GM18505 (cell line): ENCODE results near the gene NHERF1.

Experiments used
- ATAC-seq: cut with Tn5 transposase; IDR thresholded peaks from one replicate; pipeline ENCODE4 v1.9.1; 2021; ENCODE audit not compliant: unreplicated experiment
- POLR2A ChIP-seq: IDR thresholded peaks from 4 replicates; pipeline ENCODE4 v1.6.1; 2011; ENCODE audit warnings: borderline replicate concordance; ENCODE audit not compliant: insufficient read depth, insufficient read length; ENCODE audit errors: extremely low read depth

NHERF1 gene

GRCh38 chr17:74770498-74771318 lies 22.3 kb downstream of the NHERF1 start:
- peak; percentile 30 for TF ChIP-seq POLR2A
- ATAC-seq = no peak

- TF ChIP-seq POLR2A = no peak
Observed at GRCh38 chr17:74771319-74771914, 23.0 kb downstream of the NHERF1 start.

GRCh38 chr17:74772053-74772452 lies 23.6 kb downstream of the NHERF1 start:
- no peak for ATAC-seq

More at GRCh38 chr17:74771319-74771914, 23.0 kb downstream of the NHERF1 start:
- no peak for ATAC-seq

GRCh38 chr17:74773414-74773813 lies 25.0 kb downstream of the NHERF1 start:
- TF ChIP-seq POLR2A = no peak
- no peak for ATAC-seq

More at GRCh38 chr17:74772053-74772452, 23.6 kb downstream of the NHERF1 start:
- no peak for TF ChIP-seq POLR2A

GRCh38 chr17:74773871-74774286 lies 25.5 kb downstream of the NHERF1 start:
- no peak for TF ChIP-seq POLR2A
- ATAC-seq = no peak

GRCh38 chr17:74775409-74776043 lies 27.1 kb downstream of the NHERF1 start:
- ATAC-seq = no peak
- TF ChIP-seq POLR2A = no peak

- peak; percentile 78 for ATAC-seq
- TF ChIP-seq POLR2A = peak; percentile 76
Observed at GRCh38 chr17:74776044-74776962, 27.9 kb downstream of the NHERF1 start, which contains the start of gene NAT9. NAT9 (minus strand) TSS chr17:74776345; CDS start chr17:74775698, 647 bp downstream.

- no peak for TF ChIP-seq POLR2A
- ATAC-seq = no peak
Observed at GRCh38 chr17:74776990-74777389, 28.6 kb downstream of the NHERF1 start.

- ATAC-seq = no peak
- TF ChIP-seq POLR2A = no peak
Observed at GRCh38 chr17:74777901-74778515, 29.6 kb downstream of the NHERF1 start.

GRCh38 chr17:74778960-74779359 lies 30.5 kb downstream of the NHERF1 start:
- no peak for TF ChIP-seq POLR2A
- no peak for ATAC-seq

GRCh38 chr17:74779501-74779900 lies 31.1 kb downstream of the NHERF1 start:
- no peak for TF ChIP-seq POLR2A
- ATAC-seq = no peak

GRCh38 chr17:74779948-74780400 lies 31.5 kb downstream of the NHERF1 start:
- ATAC-seq = no peak
- no peak for TF ChIP-seq POLR2A

- no peak for ATAC-seq
- TF ChIP-seq POLR2A = no peak
Observed at GRCh38 chr17:74780443-74781238, 32.2 kb downstream of the NHERF1 start.
